ENCODE data around the gene INSIG1.

Gene INSIG1

DNA sequence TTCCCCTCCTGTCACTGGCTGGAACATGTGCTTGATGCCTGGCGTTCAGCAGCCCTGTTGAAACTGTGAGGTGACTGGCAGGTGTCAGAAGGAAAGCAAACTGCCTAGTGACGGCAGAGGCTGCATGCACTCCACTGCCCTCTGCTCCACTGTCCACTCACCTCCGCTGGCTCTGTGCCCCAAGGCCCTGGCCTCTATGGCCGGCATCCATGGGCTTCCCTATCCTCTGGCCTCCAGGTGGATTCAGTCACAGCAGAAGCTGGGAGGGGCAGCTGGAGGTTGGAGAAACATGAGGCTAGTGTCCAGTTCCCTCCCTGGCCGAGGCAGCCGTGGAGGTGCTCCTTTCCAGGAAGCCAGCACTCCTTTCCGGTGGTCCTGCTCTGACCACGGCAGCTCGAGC, 31.2 kb upstream of the INSIG1 start:
- no peak for DNase-seq (ENCODE audit: low read depth in 2 of 2)

DNA sequence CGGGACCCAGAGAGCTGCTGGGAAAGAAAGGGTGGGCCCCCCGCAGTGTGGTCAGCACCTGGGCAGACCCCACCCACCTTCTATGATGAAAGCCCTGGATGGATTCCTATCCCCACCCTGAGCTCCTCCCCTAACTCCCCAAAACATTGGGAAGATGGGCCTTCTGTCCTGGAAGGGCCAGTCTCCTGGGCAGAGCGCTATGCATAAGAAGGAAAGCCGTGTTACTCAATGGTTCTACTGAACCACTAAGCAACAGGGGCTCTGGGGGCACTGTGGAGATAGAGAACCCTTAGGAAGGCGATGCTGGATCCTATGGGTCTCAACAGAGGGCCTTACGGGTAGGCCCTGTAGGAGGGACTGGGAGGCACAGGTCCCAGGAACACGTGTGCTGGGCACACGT, 30.7 kb upstream of the INSIG1 start:
- no peak for DNase-seq (ENCODE audit: low read depth in 2 of 2)

DNA sequence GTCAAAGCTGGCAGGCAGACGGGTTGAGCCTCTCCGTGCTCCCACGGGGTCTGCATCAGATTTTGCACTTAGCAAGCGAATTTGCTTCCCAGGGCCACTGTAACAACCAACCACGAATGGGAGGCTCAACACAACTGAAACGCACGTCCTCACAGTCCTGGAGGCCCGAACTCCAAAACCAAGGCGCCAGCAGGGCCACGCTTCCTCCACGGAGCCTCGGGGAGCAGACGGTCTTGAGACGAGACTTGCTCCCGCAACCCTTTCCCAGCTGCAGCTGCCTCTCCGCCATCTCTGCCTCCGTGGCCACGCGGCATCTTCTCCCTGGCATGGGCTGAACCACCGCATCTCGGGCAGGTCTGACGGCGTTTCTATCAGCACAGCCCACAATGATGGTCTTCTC, 30.2 kb upstream of the INSIG1 start:
- no peak for DNase-seq (ENCODE audit: low read depth in 2 of 2)

DNA sequence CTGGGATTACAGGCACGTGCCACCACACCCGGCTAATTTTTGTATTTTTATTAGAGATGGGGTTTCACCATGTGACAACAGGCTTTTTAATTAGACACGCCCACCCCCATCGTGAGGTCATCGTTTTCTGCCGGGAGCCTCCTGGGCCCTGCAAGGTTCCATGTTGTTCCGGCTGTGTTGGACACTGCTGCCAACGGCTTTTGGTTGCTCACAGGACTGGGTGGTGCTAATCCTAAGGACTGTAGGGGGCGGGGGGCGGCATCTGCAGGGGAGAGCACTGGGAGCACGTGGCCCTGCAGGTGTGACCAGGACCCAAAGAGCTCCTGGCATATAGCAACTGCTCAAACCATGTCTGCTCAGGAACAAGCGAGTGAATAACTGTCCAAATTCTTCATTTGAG, 29.5 kb upstream of the INSIG1 start:
- no peak for DNase-seq (ENCODE audit: low read depth in 2 of 2)

DNA sequence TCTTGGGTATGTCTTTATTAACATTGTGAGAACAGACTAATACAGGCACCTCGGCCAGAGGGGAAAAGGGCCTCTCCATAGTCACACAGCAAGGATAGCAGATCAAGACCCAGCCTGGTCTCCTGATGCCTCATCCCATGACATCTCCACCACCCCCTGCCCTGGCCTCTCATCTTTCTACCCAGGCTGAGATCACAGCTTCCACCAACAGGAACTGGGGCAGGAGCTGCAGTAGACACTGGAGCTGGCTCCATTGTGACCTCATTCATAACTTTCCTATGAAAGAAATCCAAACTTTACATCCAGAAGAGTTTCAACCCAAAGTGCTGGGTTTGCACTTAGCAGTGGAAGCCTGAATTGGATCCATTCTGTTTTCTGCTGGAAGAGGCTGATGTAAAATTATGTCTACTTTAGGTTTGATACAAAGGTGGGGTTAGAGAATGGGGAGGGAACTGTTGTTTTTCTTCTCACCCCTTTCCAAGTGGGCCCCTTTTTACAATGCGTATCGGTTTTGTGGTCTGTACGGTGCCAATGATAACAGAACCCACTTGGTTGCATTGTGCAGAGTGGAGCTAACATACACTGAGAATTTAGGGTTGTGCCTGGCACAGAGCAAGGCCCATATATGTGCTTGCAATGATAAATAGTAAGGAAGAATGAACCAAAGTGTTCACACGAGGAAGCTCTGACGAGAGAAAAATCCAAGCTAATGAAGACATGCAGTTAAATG, 28.6 kb upstream of the INSIG1 start:
- DNase-seq (ENCODE audit: low read depth in 2 of 2) = no peak

DNA sequence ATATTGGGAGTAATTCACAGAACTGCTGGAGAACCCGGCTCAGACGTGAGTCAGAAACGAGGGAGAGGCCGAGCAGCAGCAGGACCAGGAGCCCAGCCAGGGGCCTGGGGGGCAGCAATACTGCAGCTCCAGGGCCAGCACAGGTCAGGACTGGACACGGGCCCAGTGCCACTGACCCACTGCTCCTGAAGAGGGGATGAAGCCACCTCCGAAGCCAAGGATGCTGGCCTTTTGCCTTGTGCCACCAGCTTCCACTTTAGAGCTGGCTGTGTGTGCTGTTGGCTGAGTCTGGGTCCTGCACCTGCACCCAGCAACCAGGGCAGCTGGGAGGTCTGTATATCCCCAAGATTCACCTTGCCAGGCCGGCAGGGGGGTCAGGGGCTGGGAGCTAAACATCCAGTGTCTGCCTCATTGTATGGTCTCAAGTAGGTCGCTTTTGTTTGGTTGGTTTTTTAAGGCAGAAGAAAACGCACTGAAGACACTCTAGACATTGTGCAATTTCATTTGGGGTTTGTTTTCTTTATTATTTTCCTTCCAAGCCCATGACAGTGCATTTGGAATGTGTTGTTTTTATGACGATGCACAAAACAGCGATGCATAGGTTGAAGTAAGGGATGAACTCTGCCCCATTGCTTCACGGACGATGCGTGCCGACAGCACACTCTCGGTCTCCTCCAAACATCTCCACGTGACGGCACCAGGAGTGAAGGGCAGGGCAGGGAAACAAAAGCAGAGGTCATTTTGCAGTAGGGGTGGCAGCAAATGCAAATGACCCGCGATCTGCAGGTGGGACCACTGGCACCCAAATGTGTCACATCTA, 27.7 kb upstream of the INSIG1 start:
- DNase-seq (ENCODE audit: low read depth in 2 of 2) = no peak

DNA sequence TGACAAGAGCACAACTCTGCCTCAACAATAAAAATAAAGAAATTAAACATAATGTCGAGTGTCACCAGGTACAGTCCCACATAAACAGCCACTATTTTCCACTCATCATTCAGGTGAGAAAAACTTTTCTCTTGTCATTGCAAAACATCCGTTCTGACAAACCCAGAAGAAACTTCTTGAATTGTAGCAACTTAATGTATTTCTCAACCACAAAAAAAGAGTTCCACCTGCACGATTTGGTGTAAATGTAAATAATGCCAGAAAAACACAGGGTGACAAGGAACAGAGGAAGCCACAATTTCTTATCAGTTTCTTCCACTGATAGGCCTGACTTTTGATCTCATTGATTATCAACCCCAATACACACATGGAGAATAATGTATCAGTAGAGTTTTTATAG, 26.8 kb upstream of the INSIG1 start:
- DNase-seq (ENCODE audit: low read depth in 2 of 2) = no peak

DNA sequence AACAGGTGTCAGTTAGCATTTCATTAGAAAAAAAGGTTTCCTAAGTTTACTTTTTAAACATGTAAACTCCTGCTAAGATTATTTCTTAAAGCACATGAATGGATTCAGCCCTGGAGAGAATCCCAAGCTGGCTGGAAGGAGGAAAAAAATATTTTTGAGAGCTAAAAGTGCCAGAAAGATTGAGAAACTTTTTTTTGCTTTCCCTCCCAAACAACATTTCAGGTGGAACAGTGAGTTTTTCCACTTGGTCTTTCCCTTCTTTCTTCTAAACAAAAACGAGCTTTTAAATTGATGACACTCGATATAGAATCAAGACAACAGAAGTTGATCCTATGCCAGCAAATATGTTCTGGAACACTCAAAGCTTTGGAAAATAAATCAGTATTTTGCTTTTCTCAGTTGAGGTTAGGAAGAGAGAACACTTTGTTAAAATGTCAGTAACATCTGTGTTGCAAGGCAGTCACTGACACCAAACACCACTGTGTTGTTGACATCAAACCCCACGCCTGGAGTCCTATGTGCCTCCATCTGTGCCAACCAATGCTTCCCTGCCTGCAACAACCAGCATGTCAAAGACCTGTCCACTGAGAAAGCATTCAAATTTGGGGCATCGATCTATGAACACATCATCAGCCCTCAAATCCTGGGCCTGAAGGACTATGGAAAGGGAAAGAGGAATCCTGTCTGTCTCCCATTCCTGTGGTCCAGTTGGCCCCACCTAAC, 22.9 kb upstream of the INSIG1 start:
- no peak for DNase-seq (ENCODE audit: low read depth in 2 of 2)

DNA sequence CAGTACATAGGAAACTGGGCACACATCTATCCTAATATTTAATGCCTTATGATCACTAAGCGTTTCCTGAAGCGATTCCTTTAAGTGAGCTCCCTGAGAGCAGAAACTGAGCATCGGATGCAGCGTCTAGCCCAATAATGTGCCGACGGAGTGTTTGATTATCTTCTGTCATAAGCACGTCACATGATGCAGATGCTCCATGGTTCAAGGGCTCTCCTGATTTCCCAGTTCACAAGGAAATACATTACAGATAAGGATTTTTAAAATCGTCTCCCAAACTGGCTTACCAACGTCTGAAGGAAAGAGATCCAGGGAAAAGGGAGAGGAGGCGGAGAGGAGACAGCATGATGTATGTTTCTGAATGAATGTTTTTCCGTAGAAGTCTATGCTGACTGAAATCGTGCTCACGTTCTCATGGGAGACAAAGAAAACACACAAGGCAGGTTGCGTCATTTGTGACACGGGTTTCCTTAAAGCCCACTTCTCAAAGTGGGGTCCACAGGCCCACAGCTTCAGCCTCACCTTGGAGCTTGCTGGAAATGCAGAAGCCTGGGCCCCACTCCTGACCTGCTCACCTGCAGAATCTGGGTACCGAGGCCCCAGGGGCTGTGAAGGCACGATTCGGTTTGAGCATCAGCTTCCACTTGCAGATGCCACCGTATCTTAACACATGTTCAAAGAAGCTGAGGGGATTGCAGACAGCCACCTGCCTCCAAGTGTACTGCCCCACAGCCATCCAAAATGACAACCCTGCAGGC, 21.5 kb upstream of the INSIG1 start:
- DNase-seq (ENCODE audit: low read depth in 2 of 2) = no peak

DNA sequence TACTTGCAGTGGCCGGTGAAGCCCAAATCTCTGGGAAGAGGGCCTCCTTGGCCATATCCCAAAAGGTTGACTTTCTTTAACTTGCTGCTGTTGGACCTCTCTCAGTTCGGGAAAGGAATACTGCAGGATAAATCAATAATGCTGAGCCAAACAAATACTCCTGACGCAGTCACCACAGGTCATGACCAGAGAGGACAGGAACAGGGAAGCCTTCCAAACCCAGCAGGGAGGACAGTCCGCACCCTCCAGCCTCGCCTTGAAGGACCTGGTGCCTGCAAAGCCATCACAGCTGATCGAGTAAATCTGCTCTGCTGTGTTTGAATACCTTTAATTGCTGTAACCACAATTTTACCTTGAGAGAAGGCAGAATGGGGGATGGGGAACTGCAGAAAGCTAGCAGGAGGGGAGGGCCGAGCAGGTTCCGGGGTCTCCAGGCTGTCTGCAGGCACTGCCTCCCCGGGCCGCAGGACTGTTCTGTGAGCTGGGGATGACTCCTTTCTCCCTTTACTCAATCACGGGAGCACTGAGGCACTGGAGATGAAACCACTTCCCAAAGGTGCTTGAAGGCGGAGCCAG, 20.8 kb upstream of the INSIG1 start:
- no peak for DNase-seq (ENCODE audit: low read depth in 2 of 2)

DNA sequence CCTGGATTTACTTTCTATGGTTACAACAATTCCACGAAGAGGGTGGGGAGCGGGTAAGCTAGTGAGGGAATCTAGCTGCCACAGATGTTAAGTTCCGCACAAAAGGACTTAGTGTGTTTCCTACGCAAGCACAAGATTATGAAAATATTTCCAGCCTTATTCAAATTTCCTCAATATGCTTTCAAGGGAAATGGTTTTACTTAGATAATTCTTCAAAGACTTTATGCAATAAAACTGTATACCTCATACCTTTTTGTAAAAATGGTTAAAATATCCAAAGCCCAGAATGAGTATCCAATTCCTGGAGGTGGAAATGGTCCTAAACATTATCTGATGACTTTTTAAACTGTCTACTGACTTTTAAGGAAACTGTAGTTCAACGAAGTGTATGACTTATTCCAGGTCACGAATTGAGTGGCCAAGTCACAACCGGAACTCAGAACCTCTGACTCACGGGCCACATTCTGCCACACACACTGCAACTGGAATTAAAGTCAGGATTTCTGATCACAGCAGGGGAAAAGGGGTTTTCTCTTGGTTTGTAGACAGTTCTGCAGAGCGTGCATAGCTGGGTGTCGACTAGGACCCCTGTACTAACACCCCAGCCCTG, 20.2 kb upstream of the INSIG1 start:
- no peak for DNase-seq (ENCODE audit: low read depth in 2 of 2)

DNA sequence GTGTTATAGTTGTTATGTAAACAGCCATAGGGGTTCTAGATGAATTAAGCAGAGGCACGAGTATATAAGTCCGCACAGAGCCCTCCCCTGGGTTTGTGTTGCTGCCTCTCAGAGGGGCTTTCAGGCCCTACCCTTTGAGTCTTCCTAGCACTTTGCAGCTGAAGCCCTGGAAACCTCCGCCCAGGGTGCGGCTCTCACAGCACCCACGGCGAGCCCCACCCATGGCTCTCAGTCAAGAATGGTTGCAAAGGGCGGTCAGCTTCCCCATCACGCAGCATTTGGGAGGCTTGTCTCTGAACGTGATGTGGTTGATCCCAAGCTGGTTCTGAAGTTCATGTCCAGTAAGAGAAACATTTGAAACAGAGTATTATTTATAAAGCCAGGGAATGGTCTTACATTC, 18.8 kb upstream of the INSIG1 start:
- DNase-seq (ENCODE audit: low read depth in 2 of 2) = no peak

DNA sequence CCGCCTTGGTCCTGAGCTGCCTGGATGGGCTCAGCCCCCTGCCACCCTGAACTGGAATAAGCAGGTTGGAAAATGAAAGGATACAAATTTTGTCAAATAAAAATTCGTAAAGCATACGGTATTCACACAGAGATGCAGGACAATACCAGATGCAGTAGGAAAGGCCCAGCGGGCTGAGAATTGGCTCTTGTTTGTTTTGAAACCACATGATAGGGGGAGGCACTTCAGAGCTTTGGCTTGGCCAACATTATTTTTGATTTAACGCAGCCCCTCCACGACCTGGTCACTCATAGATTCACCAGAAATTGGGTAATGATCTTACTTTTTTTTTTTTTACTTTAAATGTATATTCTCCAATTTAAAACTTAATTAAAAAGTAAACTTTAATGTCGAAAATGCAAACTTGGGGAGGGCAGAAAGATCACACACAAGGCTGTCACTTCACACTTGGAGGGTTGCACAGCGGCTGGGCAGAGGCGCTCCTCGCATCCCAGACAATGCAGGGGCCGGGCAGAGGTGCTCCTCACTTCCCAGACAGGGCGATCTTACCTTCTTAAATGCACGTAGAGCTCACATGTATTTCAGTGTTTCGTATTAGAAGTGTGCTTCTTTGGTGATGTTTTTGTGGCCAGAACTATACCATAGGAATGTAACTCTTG, 17.8 kb upstream of the INSIG1 start:
- no peak for DNase-seq (ENCODE audit: low read depth in 2 of 2)

DNA sequence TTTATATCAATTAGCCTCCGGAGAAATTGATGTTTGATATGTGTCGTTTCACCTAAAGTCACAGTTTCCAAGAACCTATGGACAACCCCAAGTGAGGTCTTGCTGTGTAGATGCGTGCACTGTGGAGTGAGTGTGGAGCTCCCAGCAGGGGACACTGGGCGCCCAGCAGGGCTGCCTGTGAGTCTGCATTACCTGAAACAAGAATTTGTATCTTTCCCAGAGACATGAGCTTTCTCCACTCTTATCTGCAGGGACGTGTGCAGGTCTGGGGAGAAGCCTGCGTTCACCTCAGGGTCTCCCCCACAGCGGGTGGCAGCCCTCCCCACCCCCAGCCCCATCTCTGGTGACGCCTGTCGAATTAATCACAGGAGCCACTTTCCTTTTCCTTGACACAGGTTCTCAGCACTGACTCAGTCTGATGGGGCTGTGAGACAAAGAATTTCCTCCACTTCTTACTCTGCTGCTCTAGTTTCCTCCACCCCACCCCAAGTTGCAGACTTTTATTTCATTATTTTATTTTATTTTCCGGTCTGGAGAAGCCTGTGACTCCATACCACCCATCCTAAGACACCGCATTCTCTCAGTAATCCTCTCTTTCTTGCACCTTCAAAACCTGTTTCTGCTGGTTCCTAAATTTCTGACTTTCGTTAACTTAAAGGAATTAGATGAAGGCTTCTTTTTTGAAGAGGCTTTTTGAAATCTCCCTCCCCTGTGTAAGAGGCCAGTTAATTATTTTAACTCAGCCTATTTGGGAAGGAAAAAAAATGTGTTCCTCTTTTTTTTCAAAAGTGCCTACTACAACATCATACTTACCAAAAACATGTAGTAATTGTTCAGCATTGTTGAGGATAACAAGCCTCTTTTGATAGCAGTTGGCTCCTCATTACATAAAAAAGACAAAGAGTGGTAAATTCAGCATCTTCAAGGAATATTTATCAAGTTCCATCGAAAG, 17.0 kb upstream of the INSIG1 start:
- no peak for DNase-seq (ENCODE audit: low read depth in 2 of 2)

DNA sequence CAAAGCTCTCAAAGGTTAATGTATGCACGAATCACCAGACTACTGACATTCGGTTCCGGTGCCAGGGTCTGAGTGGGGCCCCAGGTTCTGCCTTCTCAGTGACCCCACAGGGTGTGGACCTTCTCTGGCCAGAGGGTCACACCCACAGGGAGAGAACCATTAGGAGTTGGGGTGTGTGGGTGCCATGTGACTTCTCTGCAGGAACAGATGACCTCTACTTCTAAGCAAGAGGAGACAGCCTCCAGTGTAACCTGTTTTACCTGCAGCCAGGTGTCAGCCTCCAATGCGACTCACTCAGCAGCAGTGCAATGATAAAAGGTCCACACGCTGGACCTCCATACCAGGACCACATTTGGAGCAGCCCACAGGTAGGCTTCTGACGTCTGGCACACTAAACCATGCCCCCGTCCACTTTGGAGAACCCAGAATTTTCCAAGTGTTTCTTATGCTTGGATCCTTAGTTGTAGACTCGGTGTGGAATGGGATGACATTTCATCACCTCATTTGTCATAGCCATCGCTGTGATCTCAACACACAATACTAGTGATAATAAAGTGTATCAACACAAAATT, 16.2 kb upstream of the INSIG1 start:
- DNase-seq (ENCODE audit: low read depth in 2 of 2) = no peak

DNA sequence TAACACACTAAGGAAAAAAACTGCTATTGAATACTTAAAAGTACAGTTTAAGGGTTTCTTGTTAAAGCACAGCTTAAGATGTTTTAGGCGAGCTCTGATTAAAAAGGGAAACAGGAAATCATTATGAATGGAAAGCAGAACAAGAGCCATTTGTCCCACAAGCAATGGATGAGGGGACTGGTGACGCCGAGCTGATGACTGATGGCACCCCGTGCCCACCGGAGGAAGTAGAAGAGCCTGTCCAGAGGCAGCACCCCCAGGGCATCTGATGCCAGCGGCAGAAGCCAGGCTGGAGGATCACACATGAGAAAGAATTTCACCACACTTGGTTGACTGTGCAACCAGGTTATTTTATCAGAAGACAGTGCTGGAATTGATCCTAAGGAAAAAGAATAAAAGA, 15.0 kb upstream of the INSIG1 start:
- DNase-seq (ENCODE audit: low read depth in 2 of 2) = no peak

DNA sequence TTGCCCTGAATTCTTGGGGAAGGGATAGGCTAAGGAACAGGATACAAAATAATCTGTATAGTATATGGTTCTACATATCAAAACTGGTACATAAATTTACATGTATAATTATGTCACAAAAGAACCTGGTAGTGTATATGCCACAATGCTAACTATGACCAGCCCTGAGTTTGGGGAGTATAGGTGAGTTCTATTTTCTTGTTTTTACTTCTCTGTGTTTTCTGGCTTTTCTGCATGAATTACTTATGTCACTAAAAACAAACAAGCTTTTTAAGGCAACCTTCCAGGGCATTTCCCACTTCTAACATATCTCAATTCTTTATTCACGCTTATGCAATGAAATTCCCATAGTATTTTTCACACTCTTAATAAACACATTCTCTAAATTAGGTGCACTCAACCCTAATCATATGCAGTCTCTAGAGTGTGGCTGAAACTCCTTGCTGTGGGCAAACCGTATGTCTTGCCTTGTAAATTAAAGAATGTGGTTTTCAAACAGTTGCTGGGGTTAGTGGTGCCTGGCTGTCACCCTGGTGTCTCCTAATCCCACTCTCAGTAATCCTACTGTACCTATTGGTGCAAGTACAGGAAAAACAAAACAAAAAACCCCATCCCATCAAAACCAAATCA, 14.0 kb upstream of the INSIG1 start:
- DNase-seq (ENCODE audit: low read depth in 2 of 2) = no peak

DNA sequence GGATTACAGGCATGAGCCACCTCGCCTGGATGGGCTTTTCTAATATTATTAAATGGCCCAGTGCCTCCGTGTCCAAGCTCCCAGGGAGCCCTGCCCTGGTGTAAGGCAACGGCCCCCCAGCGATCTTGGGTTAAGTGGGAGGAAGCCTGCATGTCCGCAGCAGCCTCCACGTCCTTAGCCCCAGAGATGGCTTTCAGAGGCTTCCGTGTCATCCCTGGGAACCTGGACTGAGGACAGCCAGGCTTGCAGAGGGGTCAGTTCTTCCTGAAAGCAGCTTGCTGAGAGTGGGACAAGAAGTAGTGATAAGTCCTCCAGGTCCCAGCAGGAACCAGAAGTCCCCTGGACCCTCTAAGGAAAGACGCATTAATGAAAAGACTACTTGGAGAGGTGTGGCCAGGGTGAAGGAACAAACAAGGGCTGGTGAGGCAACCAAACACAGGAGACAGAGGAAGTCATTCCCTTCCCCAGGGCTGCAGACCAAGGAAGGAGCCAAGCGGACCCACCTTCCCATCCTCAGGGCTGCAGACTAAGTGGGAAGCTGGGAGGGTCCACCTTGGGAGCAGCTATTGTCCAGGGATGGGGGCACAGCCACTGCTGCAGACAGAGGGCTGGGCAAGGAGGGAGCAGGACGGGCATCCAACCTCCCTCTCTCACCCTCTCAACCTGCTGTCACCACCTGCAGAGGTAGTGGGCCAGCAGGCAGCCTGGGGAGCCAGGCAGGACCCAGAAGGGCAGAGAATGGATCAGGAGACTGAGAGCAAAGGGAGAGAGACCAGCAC, 13.0 kb upstream of the INSIG1 start:
- no peak for DNase-seq (ENCODE audit: low read depth in 2 of 2)

Data from stimulated activated CD8-positive, alpha-beta memory T cell treated with anti-CD3 and anti-CD28 coated beads, Interleukin-7, amount 100 ng/mL, for 4 hours (primary cell).